Neutrophil (primary cell): Measurements from ENCODE around the gene RMDN2.

ENCODE experiments used
- H3K27ac ChIP-seq: fragments of 200-600 bp; sonication (generic); 2 replicates; pipeline ENCODE4 v1.5.1; 2016; ENCODE audit warnings: mild to moderate bottlenecking, moderate library complexity
- H3K27me3 ChIP-seq: fragments of 200-600 bp; sonication (generic); 2 replicates; pipeline ENCODE4 v1.6.0; 2016; ENCODE audit warnings: mild to moderate bottlenecking
- H3K36me3 ChIP-seq: fragments of 200-600 bp; sonication (generic); 2 replicates; pipeline ENCODE4 v1.5.1; 2017
- H3K4me1 ChIP-seq, 2 experiments: fragments of 200-600 bp in 1 of 2; sonication (generic) in 1 of 2; 1 replicate in 1 of 2; 2 replicates in 1 of 2; pipeline versions ENCODE4 v1.5.1 to v1.6.1; 2013 to 2016; ENCODE audit warnings: low read depth in 1 of 2, low read length in 1 of 2, mild to moderate bottlenecking in 1 of 2, moderate library complexity in 1 of 2; ENCODE audit not compliant: control insufficient read depth in 1 of 2, insufficient read depth in 1 of 2
- H3K4me3 ChIP-seq, 2 experiments: fragments of 200-600 bp in 1 of 2; sonication (generic) in 1 of 2; 1 replicate in 1 of 2; 2 replicates in 1 of 2; pipeline ENCODE4 v1.5.1; 2013 to 2016; ENCODE audit warnings: low read depth in 1 of 2, low read length in 1 of 2, mild to moderate bottlenecking in 1 of 2, moderate library complexity in 1 of 2
- H3K9me3 ChIP-seq: fragments of 200-600 bp; sonication (generic); 2 replicates; pipeline ENCODE4 v1.5.1; 2016
- CTCF ChIP-seq: fragments of 200-600 bp; sonication (generic); IDR thresholded peaks from 2 replicates; pipeline ENCODE4 v1.5.1; 2016; ENCODE audit warnings: antibody characterized with exemption

The RMDN2 gene

DNA sequence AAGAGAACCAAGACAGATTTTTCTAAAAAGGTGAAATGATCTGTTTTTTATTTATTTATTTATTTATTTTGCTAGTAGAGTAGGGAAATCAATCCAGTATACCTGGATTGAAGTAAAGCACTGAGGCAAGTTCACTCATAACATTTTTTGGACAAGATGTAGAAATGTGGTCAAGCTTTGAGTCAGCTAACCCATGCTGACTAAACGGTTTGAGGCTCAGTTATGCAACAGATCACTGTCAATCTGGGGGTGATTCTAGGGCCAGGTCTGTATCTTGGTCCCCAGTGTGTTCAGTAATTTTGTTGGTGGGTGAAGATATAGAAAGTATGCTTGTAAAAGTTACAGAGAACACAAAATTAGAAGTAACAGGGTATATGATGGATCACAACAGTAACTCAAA, 60.2 kb downstream of the RMDN2 start:
- H3K27me3 ChIP-seq, result peaks cover 9% of the 10 kb centered on the region
- H3K27ac ChIP-seq, result no peak overlapping the region
- TF ChIP-seq CTCF, result no peak
- no peak overlapping the region for H3K4me3 ChIP-seq
- no peaks in the 10 kb centered on the region for H3K36me3 ChIP-seq
- peaks cover 0 to 5% of the 10 kb centered on the region in 2 experiments for H3K4me1 ChIP-seq
- no peaks in the 10 kb centered on the region for H3K9me3 ChIP-seq

DNA sequence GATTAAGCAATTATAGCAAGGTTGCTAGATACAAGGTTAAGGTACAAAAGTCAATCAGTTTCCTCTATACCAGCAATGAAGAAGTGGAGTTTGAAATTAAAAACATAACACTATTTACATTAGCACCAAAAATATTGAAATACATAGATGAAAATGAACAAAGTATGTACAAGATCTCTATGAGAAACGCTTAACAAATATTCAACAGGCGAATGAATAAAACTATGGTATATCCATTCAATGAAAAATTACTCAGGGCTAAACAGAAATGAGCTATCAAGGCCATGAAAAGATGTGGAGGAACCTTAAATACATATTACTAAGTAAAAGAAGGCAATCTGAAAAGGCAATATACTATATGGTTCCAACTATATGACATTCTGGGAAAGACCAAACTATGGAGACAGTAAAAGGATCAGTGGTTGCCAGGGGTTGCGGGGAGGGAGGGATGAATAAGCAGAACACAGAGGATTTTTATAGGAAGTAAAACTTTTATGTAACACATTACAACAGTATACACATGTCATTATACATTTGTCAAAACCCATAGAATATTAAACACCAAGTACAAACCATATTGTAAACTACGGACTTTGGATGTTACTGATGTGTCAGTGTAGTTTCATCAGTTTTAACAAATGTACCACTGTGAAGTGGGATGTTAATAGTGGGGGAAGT, 62.1 kb downstream of the RMDN2 start:
- Histone ChIP-seq H3K4me1 (peaks cover 0 to 2% of the 10 kb centered on the region in 2 experiments), H3K36me3 (no peaks in the 10 kb centered on the region), H3K9me3 (no peaks in the 10 kb centered on the region), H3K4me3 (no peak overlapping the region), H3K27ac (no peak overlapping the region), H3K27me3 (peaks cover 9% of the 10 kb centered on the region)
- no peak for TF ChIP-seq CTCF

DNA sequence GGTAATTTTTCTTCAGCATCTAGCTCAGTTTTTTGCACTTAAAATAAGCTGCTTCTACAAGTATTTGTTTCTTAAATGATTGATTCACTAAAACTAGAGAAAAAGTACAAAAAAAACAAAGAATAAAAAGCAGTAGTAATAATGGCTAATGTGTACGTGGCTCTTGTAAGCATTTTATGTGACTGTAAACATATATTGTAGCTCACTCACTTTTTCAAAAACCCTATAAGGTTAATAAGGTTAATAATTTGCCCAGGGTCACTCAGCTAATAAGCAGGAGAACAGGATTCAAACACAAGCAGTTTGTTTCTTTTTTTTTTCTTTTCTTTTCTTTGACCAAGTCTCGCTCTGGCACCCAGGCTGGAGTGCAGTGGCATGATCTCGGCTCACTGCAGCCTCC, 67.5 kb downstream of the RMDN2 start:
- H3K27me3 ChIP-seq, result no peaks in the 10 kb centered on the region
- H3K4me1 ChIP-seq, result no peaks in the 10 kb centered on the region
- no peak overlapping the region for H3K27ac ChIP-seq
- no peak overlapping the region for H3K4me3 ChIP-seq
- no peak for TF ChIP-seq CTCF
- no peaks in the 10 kb centered on the region for H3K36me3 ChIP-seq
- H3K9me3 ChIP-seq, result no peaks in the 10 kb centered on the region

DNA sequence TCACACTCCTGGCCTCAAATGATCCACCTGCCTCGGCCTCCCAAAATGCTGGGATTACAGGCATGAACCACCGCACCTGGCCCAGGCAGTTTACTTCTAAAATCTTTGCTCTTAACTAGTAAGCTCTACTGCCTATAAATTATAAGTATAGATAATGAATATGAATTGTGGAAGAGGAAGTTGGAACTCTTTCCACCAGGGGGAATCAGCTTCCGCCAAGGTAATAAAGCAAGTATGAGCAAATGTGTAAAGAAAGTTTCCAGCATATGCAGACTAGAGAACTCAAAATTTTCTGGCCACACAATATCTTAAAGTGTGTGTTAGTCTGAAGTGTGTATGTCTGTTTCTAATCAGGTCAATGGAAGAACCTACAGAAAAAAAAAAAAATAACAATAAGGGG, 68.1 kb downstream of the RMDN2 start:
- Histone ChIP-seq H3K27me3 (no peaks in the 10 kb centered on the region), H3K9me3 (no peaks in the 10 kb centered on the region), H3K4me3 (no peak overlapping the region), H3K36me3 (no peaks in the 10 kb centered on the region), H3K4me1 (no peaks in the 10 kb centered on the region), H3K27ac (no peak overlapping the region)
- TF ChIP-seq CTCF, result no peak

DNA sequence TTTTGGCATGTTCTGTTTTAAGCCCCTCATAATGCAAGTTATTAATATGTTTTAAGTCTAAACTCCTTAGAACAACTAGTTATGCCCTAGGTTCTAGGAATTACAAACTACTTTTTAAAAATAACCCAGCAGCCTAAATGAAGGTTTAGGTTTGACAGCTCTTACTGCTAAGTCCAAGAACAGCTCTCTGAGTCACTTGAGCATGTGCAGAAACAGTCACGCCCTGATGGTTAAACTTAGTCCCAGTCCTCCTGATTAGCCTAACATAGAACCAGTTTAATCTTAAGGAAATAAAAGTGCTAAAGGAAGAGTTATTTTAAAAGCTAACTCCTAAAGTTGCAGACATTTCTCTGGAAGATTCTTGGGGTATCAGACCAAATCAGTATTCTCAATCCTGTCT, 72.5 kb downstream of the RMDN2 start:
- no peak for TF ChIP-seq CTCF
- no peak overlapping the region for H3K4me3 ChIP-seq
- no peak overlapping the region for H3K27ac ChIP-seq
- no peaks in the 10 kb centered on the region for H3K36me3 ChIP-seq
- H3K27me3 ChIP-seq, result no peaks in the 10 kb centered on the region
- H3K9me3 ChIP-seq, result no peaks in the 10 kb centered on the region
- H3K4me1 ChIP-seq, result no peaks in the 10 kb centered on the region
